Activated T-cell treated with anti-CD3 and anti-CD28 coated beads, Interleukin-2, amount 50 U/mL, for 4 hours (primary cell): ENCODE data around the gene POMT2. TPM values are rescaled to one million over a fixed set of nuclear protein-coding genes. Genes with fewer than 3 reads are reported as not detected.

Experiments
- ATAC-seq, 2 donors: fragments of 200-7000 bp; cut with Tn5 transposase; one replicate each; pipeline ENCODE4 v1.10.0; 2021
- DNase-seq: peaks from one replicate; pipeline ENCODE4 v3.0.0-alpha.2; 2020
- H3K27me3 Mint-ChIP-seq: one replicate; pipeline ENCODE4 v1.8.0; 2021; ENCODE audit warnings: low read depth, mixed read lengths
- H3K36me3 Mint-ChIP-seq: one replicate; pipeline ENCODE4 v1.8.0; 2022; ENCODE audit warnings: mixed read lengths; ENCODE audit not compliant: insufficient read depth
- H3K4me1 Mint-ChIP-seq: one replicate; pipeline ENCODE4 v1.8.0; 2021; ENCODE audit warnings: low read depth, mixed read lengths
- H3K4me3 Mint-ChIP-seq: one replicate; pipeline ENCODE4 v1.8.0; 2021; ENCODE audit warnings: mild to moderate bottlenecking, moderate library complexity, mixed read lengths
- H3K9me3 Mint-ChIP-seq: one replicate; pipeline ENCODE4 v1.8.0; 2021; ENCODE audit warnings: mixed read lengths
- total RNA-seq, 3 donors: library from RNA; stranded (reverse); gene quantifications; one replicate each; pipeline ENCODE4 v1.2.1, GENCODE V29; 2021

Gene POMT2
- total RNA-seq, 3 donors from 2014 or later = 18.0 to 22.2 (median 19.2) TPM

DNA sequence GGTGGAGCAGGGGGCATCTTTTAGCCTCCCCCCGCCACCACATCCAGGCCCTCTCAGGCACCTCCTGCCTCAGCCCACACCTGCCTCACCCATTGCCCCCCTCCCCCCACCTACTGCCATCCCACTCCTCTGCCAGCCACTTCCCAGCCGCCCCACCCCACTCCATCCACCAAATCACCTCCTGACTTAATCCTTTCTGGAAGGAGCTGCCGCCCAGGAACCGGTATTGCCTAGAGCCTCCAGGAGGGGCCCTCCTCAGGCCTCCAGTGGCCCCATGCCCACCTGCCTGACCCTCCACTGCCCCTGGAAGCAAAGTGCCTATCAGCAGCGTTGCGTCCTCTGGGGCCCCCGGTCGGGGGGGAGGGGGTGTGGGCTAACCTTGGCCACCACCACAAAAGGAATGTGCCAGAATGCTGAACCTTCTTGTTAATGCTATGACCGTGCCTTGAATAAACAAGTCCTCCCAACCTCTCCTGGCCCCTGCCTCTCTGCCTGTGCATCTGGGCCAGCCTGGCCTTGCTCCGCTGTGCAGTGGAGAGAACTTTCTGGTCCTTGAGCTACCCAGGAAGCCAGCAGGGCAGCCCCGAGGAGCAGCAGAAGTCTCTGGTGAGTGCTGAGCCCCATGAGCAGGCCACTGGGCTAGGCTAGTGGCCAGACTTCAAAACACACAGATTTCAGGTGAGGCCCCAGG lies 61.5 kb downstream of the POMT2 start:
- Mint-ChIP-seq H3K4me1 (no peaks in the 10 kb centered on the region), H3K9me3 (no peaks in the 10 kb centered on the region), H3K27me3 (peaks cover 13% of the 10 kb centered on the region), H3K4me3 (no peak overlapping the region), H3K36me3 (no peaks in the 10 kb centered on the region)
- ATAC-seq (no peak), DNase-seq (no peak)

DNA sequence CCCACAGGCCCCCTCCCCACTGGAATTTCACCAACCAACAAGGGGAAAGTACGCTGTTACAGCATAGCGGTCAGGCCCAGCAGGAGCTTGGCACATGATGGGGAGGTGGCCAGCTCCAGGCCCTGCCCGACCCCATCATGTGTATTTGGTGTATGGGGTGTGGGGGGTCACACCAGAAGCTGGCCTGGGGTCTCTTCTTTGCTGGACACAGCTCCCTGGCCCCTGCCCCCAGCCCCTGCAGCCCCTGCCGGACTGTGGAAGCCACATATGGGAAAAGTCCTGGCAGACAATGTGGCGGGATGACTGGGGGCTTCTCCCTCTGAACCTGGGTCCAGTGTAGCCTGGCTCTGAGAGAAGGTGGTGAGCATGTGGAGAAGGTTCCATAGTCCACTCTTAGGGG lies 62.1 kb downstream of the POMT2 start:
- DNase-seq (no peak), ATAC-seq (no peak)
- Mint-ChIP-seq H3K4me1 (no peaks in the 10 kb centered on the region), H3K36me3 (no peaks in the 10 kb centered on the region), H3K9me3 (no peaks in the 10 kb centered on the region), H3K4me3 (no peak overlapping the region), H3K27me3 (peaks cover 16% of the 10 kb centered on the region)

DNA sequence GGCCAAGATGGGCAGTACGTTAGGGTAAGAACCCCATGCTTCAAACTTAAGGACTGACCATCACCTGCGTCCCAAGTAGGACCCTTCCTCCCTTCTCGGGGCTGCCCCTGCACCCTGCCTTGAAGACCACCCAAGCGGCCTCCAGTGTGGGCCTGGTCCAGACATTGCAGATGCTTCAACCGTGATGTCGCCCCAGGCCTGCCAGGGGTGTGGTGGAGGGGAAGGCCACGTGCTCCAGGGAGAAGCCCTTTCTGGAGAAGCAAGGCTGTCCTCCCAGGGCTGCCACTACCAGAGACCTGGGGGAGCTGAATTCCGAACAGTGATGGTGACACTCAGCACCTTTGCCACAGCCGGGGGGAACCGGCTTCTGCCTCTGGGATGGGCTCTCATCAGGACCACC lies 63.0 kb downstream of the POMT2 start:
- H3K36me3 Mint-ChIP-seq = no peaks in the 10 kb centered on the region
- H3K4me3 Mint-ChIP-seq = no peak overlapping the region
- ATAC-seq (no peak), DNase-seq (no peak)
- H3K9me3 Mint-ChIP-seq = no peaks in the 10 kb centered on the region
- H3K27me3 Mint-ChIP-seq = peaks cover 21% of the 10 kb centered on the region
- H3K4me1 Mint-ChIP-seq = no peaks in the 10 kb centered on the region

DNA sequence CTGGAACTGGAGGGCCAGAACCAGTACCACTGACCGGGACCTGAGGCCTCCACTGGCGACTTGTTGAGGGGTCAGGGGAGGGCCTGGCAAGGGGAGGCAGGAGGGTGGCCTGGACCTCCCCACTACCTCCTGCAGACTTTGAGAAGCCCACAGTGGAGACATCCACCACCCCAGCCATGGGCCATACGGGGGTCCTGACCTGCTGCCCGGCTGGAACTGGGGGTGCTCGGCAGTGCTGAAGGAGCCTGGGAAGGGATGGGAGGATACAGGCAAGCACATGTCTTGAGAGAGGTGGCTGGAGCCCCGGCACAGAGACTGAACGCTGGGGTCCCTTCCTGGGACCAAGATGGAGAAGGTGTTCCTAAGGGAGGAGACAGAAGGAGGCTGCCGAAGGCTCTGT lies 64.0 kb downstream of the POMT2 start:
- Mint-ChIP-seq H3K4me1 (no peaks in the 10 kb centered on the region), H3K27me3 (peaks cover 16% of the 10 kb centered on the region), H3K9me3 (no peaks in the 10 kb centered on the region), H3K4me3 (no peak overlapping the region), H3K36me3 (no peaks in the 10 kb centered on the region)
- no peak for ATAC-seq
- DNase-seq = no peak

DNA sequence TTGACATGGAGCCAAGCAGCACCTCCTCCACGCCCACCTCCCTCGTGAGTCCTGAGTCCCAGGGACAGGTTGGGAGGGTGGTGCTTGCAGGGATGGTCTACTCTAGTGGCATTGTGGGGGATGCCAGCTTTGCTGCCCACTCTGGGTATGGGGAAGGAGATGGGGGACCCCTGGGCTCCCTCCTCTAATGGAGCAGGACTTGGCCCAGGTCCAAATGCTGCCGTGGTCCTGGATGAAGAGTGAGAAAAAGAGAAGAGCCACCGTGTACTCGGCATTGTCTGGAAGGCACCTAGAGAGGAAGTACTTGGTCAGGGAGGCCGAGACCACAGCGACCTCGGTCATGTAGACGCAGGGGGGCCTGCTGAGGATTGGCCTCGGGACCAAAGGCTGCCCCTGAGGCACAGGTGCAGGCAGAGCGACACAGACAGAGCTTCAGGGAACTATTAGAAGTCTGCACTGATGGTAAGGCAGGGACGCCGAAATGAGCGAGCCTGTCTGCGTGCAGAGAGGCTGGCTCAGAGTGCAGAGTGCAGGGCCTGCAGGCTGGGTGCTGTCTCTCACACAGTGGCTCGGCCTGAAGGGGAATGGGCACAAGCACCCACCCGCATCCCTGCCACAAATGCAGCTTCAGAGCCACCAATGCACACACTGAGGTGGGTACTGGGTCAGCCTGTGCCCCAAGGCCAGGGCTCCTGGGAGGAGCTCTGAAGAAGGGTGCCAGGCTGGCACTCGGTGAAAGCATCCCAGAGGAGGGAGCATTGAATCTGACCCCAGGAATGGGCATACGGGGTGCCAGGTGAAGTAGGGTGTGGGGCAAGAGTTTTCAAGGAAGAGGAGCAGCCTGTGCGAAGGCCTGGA lies 67.1 kb downstream of the POMT2 start:
- peaks cover 10% of the 10 kb centered on the region for H3K27me3 Mint-ChIP-seq
- no peaks in the 10 kb centered on the region for H3K36me3 Mint-ChIP-seq

DNA sequence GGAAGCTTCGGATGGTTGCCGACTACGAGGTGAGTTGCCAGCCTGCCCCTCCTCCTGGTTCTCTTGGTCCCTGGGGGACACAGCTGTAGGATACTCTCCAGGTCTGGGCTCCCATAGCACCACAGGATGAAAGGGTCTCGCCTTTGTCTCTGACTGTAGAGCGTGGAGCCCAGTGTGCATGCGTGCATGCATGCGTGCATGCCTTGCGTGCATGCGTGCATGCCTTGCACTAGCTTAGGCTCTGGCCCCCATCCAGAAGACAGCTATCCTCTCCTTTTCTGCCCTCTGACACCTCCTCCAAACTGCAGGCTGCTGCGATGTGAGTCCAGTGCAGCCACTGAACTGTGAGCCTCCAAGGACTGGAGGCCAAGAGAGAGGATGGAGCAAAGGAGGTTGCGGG lies 68.8 kb downstream of the POMT2 start:
- Mint-ChIP-seq H3K27me3 (peaks cover 10% of the 10 kb centered on the region), H3K4me3 (no peak overlapping the region), H3K9me3 (no peaks in the 10 kb centered on the region), H3K4me1 (no peaks in the 10 kb centered on the region), H3K36me3 (no peaks in the 10 kb centered on the region)
- DNase-seq (no peak), ATAC-seq (no peak)

More for the DNA sequence above, 67.1 kb downstream of the POMT2 start:
- no peak for DNase-seq
- Mint-ChIP-seq H3K4me1 (no peaks in the 10 kb centered on the region), H3K9me3 (no peaks in the 10 kb centered on the region), H3K4me3 (no peak overlapping the region)
- ATAC-seq = no peak

DNA sequence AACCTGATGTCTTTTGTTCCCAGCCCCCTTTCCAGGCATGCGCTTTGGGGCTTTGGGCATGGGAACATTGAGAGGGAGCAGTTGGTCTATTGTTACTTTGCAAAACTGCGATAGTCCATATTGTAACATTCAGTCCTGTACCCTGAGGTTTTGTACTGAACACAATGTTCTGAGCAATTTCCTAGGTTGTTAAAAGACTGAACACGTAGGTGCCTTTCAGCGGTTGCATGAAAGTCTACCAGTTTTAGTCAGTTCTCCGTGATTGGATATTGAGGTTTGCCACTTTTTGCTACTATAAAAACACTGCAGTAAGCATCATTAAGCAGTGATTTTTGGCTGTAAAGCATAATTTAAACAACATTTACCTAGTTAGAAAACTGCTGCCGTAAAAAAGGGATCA lies 69.8 kb downstream of the POMT2 start:
- Mint-ChIP-seq H3K4me3 (no peak overlapping the region), H3K4me1 (no peaks in the 10 kb centered on the region), H3K9me3 (no peaks in the 10 kb centered on the region), H3K36me3 (no peaks in the 10 kb centered on the region), H3K27me3 (peaks cover 10% of the 10 kb centered on the region)
- ATAC-seq = no peak
- no peak for DNase-seq

DNA sequence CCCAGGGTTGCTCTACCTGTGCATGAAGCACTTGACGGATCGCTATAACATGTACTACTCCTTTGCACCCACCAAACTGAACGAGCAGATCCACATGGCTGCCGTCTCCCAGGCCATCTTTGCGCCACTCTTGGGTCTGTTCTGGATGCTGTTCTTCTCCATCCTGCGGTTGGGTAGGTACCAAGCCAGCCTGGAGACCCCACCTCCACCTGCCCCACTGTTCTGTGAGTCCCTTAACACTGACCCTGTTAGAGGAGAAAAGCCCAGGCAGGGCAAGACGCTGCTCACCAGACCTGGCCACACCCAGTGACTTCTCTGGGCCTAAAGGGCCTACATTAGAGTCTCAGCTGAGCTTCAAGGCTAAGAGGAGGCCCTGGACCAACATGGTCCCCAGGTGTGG lies 71.4 kb downstream of the POMT2 start:
- DNase-seq (no peak), ATAC-seq (no peak)
- Mint-ChIP-seq H3K4me1 (no peaks in the 10 kb centered on the region), H3K27me3 (peaks cover 11% of the 10 kb centered on the region), H3K9me3 (no peaks in the 10 kb centered on the region), H3K4me3 (no peak overlapping the region), H3K36me3 (no peaks in the 10 kb centered on the region)

DNA sequence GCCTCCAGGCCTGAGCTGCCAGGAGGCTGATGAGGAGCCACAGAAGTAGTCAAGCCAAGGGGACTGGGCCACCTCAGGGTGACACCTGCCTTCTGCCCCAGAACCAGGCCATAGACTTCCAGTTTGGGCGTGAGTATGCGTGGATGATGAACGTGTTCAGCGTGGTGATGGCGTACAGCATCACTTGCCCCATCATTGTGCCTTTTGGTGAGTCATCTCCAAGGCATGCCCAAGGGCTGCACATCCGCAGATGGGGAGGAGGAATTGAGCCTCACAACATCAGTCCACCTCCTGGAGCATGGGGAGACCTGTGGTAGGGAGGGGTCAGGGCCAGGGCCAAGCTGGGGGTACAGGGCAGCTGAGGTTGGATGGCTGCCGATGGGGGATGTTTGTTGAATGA lies 72.0 kb downstream of the POMT2 start:
- DNase-seq (no peak), ATAC-seq (no peak)
- Mint-ChIP-seq H3K4me1 (peaks cover under 1% of the 10 kb centered on the region), H3K27me3 (peaks cover 8% of the 10 kb centered on the region), H3K36me3 (no peaks in the 10 kb centered on the region), H3K9me3 (no peaks in the 10 kb centered on the region), H3K4me3 (no peak overlapping the region)

DNA sequence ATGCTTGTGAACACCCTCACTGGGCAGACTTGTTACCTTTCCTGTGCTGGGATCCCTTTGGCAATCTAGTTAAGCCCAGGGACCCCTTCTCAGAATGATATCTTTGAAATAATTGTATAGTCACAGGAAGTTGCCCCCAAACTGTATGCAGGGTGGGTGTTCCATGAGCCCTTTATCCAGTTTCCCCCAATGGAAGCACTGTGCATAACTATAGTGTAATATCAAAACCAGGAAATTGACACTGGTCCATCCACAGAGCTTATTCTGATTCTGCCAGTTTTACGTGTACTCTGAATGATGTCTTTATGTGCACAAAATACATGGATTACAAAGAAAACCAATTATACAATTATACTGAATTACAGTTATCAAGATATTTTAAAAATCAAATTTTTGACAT lies 73.9 kb downstream of the POMT2 start:
- ATAC-seq = no peak
- Mint-ChIP-seq H3K27me3 (peaks cover 6% of the 10 kb centered on the region), H3K4me3 (no peak overlapping the region)

DNA sequence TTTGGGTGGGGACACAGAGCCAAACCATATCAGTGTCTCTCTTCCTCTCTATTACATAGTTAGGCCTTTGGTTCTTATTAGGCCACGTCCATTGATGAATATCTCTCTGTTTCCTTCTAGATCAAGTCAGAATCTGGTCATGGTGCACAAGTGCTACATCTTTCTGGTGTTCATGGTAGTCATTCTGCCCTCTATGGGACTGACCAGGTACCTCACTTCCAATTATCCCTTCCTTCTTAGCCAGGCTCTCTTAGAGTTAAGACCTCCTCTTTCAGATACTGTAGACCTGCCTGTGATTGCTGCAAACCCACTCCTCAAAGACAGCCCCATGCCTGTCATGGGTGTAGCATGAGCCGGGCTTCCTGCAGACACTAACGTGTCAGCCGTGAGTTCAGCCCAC lies 74.9 kb downstream of the POMT2 start:
- Mint-ChIP-seq H3K4me3 (no peak overlapping the region), H3K4me1 (peaks cover 2% of the 10 kb centered on the region), H3K36me3 (no peaks in the 10 kb centered on the region), H3K9me3 (no peaks in the 10 kb centered on the region), H3K27me3 (peaks cover 9% of the 10 kb centered on the region)
- DNase-seq = no peak
- ATAC-seq = no peak

More for the DNA sequence above, 73.9 kb downstream of the POMT2 start:
- DNase-seq = no peak
- Mint-ChIP-seq H3K4me1 (peaks cover 2% of the 10 kb centered on the region), H3K9me3 (no peaks in the 10 kb centered on the region), H3K36me3 (no peaks in the 10 kb centered on the region)

DNA sequence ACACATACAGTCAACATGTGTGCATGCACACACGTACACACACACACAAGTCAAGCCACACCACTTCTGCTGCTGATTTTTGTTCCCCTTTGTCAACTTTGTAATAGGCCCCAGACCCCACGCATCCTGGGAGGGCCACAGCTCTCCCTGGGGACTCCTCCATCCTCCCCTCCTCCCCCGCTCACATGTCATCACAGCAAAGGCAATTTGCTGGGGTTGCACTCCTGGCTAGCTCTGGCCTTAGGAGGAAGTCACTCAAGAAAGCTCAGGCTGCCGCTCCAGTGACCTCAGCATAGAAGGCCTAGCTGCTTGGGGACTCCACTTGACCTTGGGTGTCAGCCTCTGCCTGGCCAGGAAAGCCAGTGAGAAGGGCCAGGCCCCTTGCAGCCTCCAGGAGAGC lies 76.8 kb downstream of the POMT2 start:
- Mint-ChIP-seq H3K27me3 (peaks cover 9% of the 10 kb centered on the region), H3K4me3 (no peak overlapping the region), H3K9me3 (no peaks in the 10 kb centered on the region), H3K36me3 (no peaks in the 10 kb centered on the region), H3K4me1 (peaks cover 2% of the 10 kb centered on the region)
- DNase-seq = no peak
- no peak for ATAC-seq

DNA sequence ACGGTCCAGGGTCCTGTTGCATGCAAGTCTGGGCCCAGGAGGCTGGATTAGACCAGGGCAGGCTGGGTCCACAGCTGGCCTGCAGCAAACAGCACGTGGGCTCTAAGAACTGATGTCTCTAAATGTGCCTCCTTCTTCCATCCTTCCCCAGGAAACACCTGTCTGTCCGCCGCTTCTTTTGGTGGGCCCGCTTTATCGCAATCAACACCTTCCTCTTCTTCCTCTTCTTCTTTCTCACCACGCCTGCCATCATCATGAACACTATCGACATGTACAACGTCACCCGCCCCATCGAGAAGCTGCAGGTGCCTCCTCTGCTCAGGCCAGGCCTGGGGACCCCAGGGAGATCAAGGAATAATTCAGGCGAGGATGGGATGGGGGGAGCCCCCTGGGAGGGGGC lies 77.9 kb downstream of the POMT2 start:
- no peak overlapping the region for H3K4me3 Mint-ChIP-seq
- ATAC-seq (no peak), DNase-seq (no peak)
- no peaks in the 10 kb centered on the region for H3K9me3 Mint-ChIP-seq
- H3K4me1 Mint-ChIP-seq = peaks cover 2% of the 10 kb centered on the region
- peaks cover 9% of the 10 kb centered on the region for H3K27me3 Mint-ChIP-seq
- H3K36me3 Mint-ChIP-seq = no peaks in the 10 kb centered on the region

DNA sequence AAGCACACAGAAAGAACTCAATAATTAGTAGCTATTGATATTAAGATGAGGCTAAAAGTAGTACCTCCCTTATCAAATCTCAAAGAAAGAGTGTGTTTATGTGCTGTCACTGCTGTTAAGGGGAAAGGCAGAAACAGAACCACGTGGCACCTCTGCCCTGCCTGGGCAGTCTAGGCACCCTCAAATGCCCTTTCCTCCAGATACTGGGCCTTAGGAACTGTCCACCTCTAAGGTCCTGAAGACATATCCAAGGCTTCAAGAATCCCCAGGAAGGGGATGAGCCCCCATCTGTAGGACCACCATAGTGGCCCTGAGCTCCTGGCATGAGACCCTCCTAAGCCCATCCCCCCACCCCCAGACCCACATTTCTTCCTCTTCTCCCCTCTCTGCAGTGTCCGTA lies 78.7 kb downstream of the POMT2 start:
- H3K4me1 Mint-ChIP-seq = peaks cover 2% of the 10 kb centered on the region
- no peaks in the 10 kb centered on the region for H3K36me3 Mint-ChIP-seq
- H3K4me3 Mint-ChIP-seq = no peak overlapping the region
- H3K27me3 Mint-ChIP-seq = peaks cover 9% of the 10 kb centered on the region
- no peaks in the 10 kb centered on the region for H3K9me3 Mint-ChIP-seq
- ATAC-seq (no peak), DNase-seq (no peak)

DNA sequence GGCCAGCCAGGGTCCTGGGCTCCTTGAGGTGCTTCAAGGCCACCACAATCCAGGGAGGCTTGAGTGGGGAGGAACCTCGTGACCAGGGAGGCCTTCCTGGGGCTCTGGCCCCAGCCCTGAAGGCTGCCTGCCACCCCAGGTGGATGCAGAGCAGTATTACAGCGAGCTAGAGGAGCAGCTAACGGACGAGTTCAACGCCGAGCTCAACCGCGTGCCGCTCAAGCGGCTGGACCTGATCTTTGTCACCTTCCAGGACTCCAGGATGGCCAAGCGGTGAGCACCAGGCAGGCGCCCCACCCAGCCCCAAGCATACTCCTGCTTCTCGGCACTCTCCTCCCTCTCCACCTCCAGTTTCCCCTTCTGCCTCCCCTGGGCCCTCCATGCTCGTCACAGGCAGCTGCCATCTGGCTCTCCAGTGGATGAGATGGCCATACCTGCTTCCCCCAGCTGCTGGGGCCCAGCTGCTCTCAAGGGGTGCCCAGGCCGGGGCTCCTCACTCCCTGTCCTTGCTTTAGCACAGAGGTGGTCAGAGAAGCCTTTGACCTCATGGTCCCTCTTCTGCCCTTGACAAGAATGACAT lies 80.3 kb downstream of the POMT2 start:
- Mint-ChIP-seq H3K9me3 (no peaks in the 10 kb centered on the region), H3K36me3 (no peaks in the 10 kb centered on the region), H3K4me3 (no peak overlapping the region), H3K4me1 (peaks cover 2% of the 10 kb centered on the region), H3K27me3 (peaks cover 9% of the 10 kb centered on the region)
- DNase-seq (no peak), ATAC-seq (no peak)
